Bronchial epithelial cell (primary cell): Measurements from ENCODE around the gene OXGR1. TPM values are rescaled to one million over a fixed set of nuclear protein-coding genes. Genes with fewer than 3 reads are reported as not detected.

Experiments used
- DNase-seq: peaks from one replicate; pipeline ENCODE4 v3.0.0-alpha.2; 2010; ENCODE audit warnings: low read depth
- FAIRE-seq: peaks from 2 replicates; lab custom pipeline; 2011; peaks lifted over from hg19 to GRCh38; lab: Jason Lieb, UNC
- H3K27me3 ChIP-seq: 2 replicates; pipeline ENCODE4 v1.5.1; 2011; ENCODE audit warnings: low read length; ENCODE audit not compliant: control insufficient read depth, insufficient read depth
- H3K36me3 ChIP-seq: 2 replicates; pipeline ENCODE4 v1.5.1; 2011; ENCODE audit warnings: low read length; ENCODE audit not compliant: control insufficient read depth, insufficient read depth
- H3K4me3 ChIP-seq: 2 replicates; pipeline ENCODE4 v1.5.1; 2011; ENCODE audit warnings: mild to moderate bottlenecking, low read depth, low read length, control low read depth
- total RNA-seq: library from RNA; depleted of rRNA; stranded (reverse); fragments of >200 nt; gene quantifications from 2 replicates; pipeline ENCODE4 v1.2.1, GENCODE V29; 2014
- TF ChIP-seq, protein P1 (sequence below): IDR thresholded peaks from 2 replicates; pipeline ENCODE4 v1.5.1; 2011; ENCODE audit warnings: mild to moderate bottlenecking, moderate library complexity, low read length, control low read depth, inconsistent platforms; ENCODE audit not compliant: insufficient read depth, severe bottlenecking

Gene OXGR1
- total RNA-seq, 1 donor from 2014 or later = not detected

- TF ChIP-seq, protein P1, sequence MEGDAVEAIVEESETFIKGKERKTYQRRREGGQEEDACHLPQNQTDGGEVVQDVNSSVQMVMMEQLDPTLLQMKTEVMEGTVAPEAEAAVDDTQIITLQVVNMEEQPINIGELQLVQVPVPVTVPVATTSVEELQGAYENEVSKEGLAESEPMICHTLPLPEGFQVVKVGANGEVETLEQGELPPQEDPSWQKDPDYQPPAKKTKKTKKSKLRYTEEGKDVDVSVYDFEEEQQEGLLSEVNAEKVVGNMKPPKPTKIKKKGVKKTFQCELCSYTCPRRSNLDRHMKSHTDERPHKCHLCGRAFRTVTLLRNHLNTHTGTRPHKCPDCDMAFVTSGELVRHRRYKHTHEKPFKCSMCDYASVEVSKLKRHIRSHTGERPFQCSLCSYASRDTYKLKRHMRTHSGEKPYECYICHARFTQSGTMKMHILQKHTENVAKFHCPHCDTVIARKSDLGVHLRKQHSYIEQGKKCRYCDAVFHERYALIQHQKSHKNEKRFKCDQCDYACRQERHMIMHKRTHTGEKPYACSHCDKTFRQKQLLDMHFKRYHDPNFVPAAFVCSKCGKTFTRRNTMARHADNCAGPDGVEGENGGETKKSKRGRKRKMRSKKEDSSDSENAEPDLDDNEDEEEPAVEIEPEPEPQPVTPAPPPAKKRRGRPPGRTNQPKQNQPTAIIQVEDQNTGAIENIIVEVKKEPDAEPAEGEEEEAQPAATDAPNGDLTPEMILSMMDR = no peak
- DNase-seq (no peak), FAIRE-seq (no peak)
- Histone ChIP-seq H3K4me3 (no peak overlapping the region), H3K36me3 (no peaks in the 10 kb centered on the region), H3K27me3 (no peaks in the 10 kb centered on the region)
These were observed 17.3 kb upstream of the OXGR1 start for GRCh38 chr13:97011446-97012131.

DNA sequence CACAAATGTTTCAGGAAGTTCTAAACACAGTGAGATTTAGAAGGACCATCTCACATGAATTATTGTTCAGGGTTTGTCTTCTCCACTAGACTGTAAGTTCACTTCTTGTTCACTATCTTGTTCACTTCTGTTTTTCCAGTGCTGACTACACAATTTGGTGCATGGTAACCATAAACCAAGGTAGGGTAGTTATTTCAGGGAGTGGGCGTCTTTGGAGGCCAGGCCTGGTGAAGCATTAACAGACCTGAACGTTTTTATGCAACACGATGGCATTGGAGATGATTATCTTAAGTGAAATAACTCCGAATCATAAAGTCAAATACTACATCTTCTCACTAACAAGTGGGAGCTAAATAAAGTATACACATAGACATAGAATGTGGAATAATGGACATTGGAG lies 14.4 kb upstream of the OXGR1 start:
- no peak for DNase-seq
- no peak for FAIRE-seq
- TF ChIP-seq, protein P1 = no peak
- Histone ChIP-seq H3K27me3 (no peaks in the 10 kb centered on the region), H3K4me3 (no peak overlapping the region), H3K36me3 (no peaks in the 10 kb centered on the region)

DNA sequence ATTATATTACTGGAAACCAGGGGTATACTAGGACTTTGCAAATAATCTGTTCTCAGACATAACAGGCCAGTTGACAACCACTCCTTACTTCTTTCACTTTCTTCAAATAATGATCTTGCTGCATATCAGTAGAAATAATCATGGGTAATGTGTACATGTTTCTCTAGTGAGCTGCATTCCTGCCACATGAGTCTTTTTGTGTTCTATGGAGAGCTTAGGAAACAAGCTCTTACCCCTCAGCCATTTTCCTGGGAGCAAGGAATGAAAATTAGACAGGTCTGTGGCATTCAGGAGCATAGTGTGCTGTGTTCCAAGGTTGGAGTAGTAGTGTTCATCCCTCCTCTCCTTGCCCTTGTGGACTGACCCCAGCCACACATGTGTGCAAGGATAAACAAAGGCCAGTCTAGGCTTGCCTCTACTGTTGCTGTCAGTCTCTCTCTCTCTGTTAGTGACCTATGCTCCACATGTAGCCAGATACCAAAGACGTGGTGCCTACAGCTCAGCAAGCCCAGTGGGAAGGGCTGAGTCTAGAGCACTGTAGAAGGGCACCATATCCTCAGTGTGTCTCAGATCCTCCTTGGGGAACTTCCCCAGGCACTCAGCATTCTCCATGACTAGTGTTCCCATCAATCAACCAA lies 11.5 kb upstream of the OXGR1 start:
- no peak overlapping the region for H3K4me3 ChIP-seq
- DNase-seq (peak; percentile 77), FAIRE-seq (no peak)
- TF ChIP-seq, protein P1 = no peak
- H3K27me3 ChIP-seq = no peaks in the 10 kb centered on the region
- no peaks in the 10 kb centered on the region for H3K36me3 ChIP-seq

GRCh38 chr13:97004886-97005285 lies 10.6 kb upstream of the OXGR1 start:
- H3K27me3 ChIP-seq = no peaks in the 10 kb centered on the region
- TF ChIP-seq, protein P1 = no peak
- DNase-seq = no peak
- no peaks in the 10 kb centered on the region for H3K36me3 ChIP-seq
- no peak overlapping the region for H3K4me3 ChIP-seq
- FAIRE-seq = no peak

GRCh38 chr13:97004096-97004876 lies 10.0 kb upstream of the OXGR1 start:
- peak; percentile 54 for DNase-seq

More at GRCh38 chr13:97004096-97004876, 10.0 kb upstream of the OXGR1 start:
- TF ChIP-seq, protein P1 = no peak
- Histone ChIP-seq H3K4me3 (no peak overlapping the region), H3K27me3 (no peaks in the 10 kb centered on the region), H3K36me3 (no peaks in the 10 kb centered on the region)
- FAIRE-seq = no peak
